ENCODE data around the gene NBPF20. TPM values are rescaled to one million over a fixed set of nuclear protein-coding genes. Genes with fewer than 3 reads are reported as not detected.
A peak's percentile ranks its signal among the peaks of the same experiment; 100 is the strongest.
"Not testable (repeated sequence)": the region's sequence is repeated elsewhere in the genome, so short reads cannot be mapped to it uniquely, and the experiment has no call there.

NBPF20 gene
- total RNA-seq, 1 experiment from 2014 or later: 5.2 TPM

GRCh38 chr1:145453873-145454823, 28.7 kb upstream of the NBPF20 start:
- CTCF ChIA-PET; ATAC-seq; H3K4me1 ChIP-seq (ENCODE audit: insufficient read depth, low read length); H3K4me2 ChIP-seq (ENCODE audit: low read length); POLR2A ChIA-PET (ENCODE audit: unreplicated experiment); BruUV-seq (replicated peaks); H4K20me1 ChIP-seq (ENCODE audit: low read length); H3K9ac ChIP-seq (ENCODE audit: low read length); H3K36me3 ChIP-seq (ENCODE audit: low read depth, low read length); H3K9me2 ChIP-seq (replicated peaks; ENCODE audit: low read length); intact Hi-C loops (cut with micrococcal nuclease); H3K27ac ChIP-seq (ENCODE audit: low read length); H3K27me3 ChIP-seq (ENCODE audit: low read length); H2AFZ ChIP-seq (ENCODE audit: low read length); H3F3A ChIP-seq (ENCODE audit: low read length, unreplicated experiment); DNase-seq; H3K79me2 ChIP-seq (ENCODE audit: low read length); H3K4me3 ChIP-seq (ENCODE audit: low read length); H3K9me3 ChIP-seq (ENCODE audit: low read length): not testable (repeated sequence)

GRCh38 chr1:145452506-145452905, 27.1 kb upstream of the NBPF20 start:
- not testable (repeated sequence) for ATAC-seq; H2AFZ ChIP-seq (ENCODE audit: low read length)

GRCh38 chr1:145451914-145452313, 26.5 kb upstream of the NBPF20 start:
- H4K20me1 ChIP-seq (ENCODE audit: low read length); H3K27me3 ChIP-seq (ENCODE audit: low read length); intact Hi-C loops (cut with micrococcal nuclease); H3F3A ChIP-seq (ENCODE audit: low read length, unreplicated experiment); H3K4me1 ChIP-seq (ENCODE audit: insufficient read depth, low read length); ATAC-seq; H3K27ac ChIP-seq (ENCODE audit: low read length); POLR2A ChIA-PET (ENCODE audit: unreplicated experiment); BruUV-seq (replicated peaks); H3K4me3 ChIP-seq (ENCODE audit: low read length); H3K4me2 ChIP-seq (ENCODE audit: low read length); H3K9ac ChIP-seq (ENCODE audit: low read length); H2AFZ ChIP-seq (ENCODE audit: low read length); H3K36me3 ChIP-seq (ENCODE audit: low read depth, low read length); H3K9me3 ChIP-seq (ENCODE audit: low read length); H3K79me2 ChIP-seq (ENCODE audit: low read length); H3K9me2 ChIP-seq (replicated peaks; ENCODE audit: low read length); CTCF ChIA-PET: not testable (repeated sequence)
- DNase-seq: peak; percentile 9

More at GRCh38 chr1:145452506-145452905, 27.1 kb upstream of the NBPF20 start:
- DNase-seq; intact Hi-C loops (cut with micrococcal nuclease); BruUV-seq (replicated peaks); H4K20me1 ChIP-seq (ENCODE audit: low read length); POLR2A ChIA-PET (ENCODE audit: unreplicated experiment); H3K79me2 ChIP-seq (ENCODE audit: low read length); H3K9ac ChIP-seq (ENCODE audit: low read length); H3K27me3 ChIP-seq (ENCODE audit: low read length); H3K4me3 ChIP-seq (ENCODE audit: low read length); H3K9me2 ChIP-seq (replicated peaks; ENCODE audit: low read length); H3K27ac ChIP-seq (ENCODE audit: low read length); H3K9me3 ChIP-seq (ENCODE audit: low read length); CTCF ChIA-PET; H3F3A ChIP-seq (ENCODE audit: low read length, unreplicated experiment); H3K36me3 ChIP-seq (ENCODE audit: low read depth, low read length); H3K4me1 ChIP-seq (ENCODE audit: insufficient read depth, low read length); H3K4me2 ChIP-seq (ENCODE audit: low read length): not testable (repeated sequence)

GRCh38 chr1:145445219-145445618, 19.8 kb upstream of the NBPF20 start:
- H3K4me3 ChIP-seq (ENCODE audit: low read length); BruUV-seq (replicated peaks); CTCF ChIA-PET; ATAC-seq; H3K36me3 ChIP-seq (ENCODE audit: low read depth, low read length); H3K9me3 ChIP-seq (ENCODE audit: low read length); H3K27me3 ChIP-seq (ENCODE audit: low read length); DNase-seq; intact Hi-C loops (cut with micrococcal nuclease); H3F3A ChIP-seq (ENCODE audit: low read length, unreplicated experiment); H3K9ac ChIP-seq (ENCODE audit: low read length); H3K4me1 ChIP-seq (ENCODE audit: insufficient read depth, low read length); H3K27ac ChIP-seq (ENCODE audit: low read length); H2AFZ ChIP-seq (ENCODE audit: low read length); H3K4me2 ChIP-seq (ENCODE audit: low read length); H3K79me2 ChIP-seq (ENCODE audit: low read length); H4K20me1 ChIP-seq (ENCODE audit: low read length); POLR2A ChIA-PET (ENCODE audit: unreplicated experiment); H3K9me2 ChIP-seq (replicated peaks; ENCODE audit: low read length): not testable (repeated sequence)

GRCh38 chr1:145442340-145442739, 16.9 kb upstream of the NBPF20 start:
- H3K4me2 ChIP-seq (ENCODE audit: low read length); POLR2A ChIA-PET (ENCODE audit: unreplicated experiment): not testable (repeated sequence)

GRCh38 chr1:145431363-145432256, 6.2 kb upstream of the NBPF20 start:
- H3K79me2 ChIP-seq (ENCODE audit: low read length); DNase-seq; H4K20me1 ChIP-seq (ENCODE audit: low read length); H3K9me2 ChIP-seq (replicated peaks; ENCODE audit: low read length); H3F3A ChIP-seq (ENCODE audit: low read length, unreplicated experiment); BruUV-seq (replicated peaks); ATAC-seq; H2AFZ ChIP-seq (ENCODE audit: low read length); H3K36me3 ChIP-seq (ENCODE audit: low read depth, low read length); H3K4me2 ChIP-seq (ENCODE audit: low read length); intact Hi-C loops (cut with micrococcal nuclease); H3K27ac ChIP-seq (ENCODE audit: low read length); POLR2A ChIA-PET (ENCODE audit: unreplicated experiment); CTCF ChIA-PET; H3K9ac ChIP-seq (ENCODE audit: low read length); H3K4me3 ChIP-seq (ENCODE audit: low read length); H3K4me1 ChIP-seq (ENCODE audit: insufficient read depth, low read length); H3K9me3 ChIP-seq (ENCODE audit: low read length): not testable (repeated sequence)
- peaks cover 10% of the 10 kb centered on the region; the same call in 1 of the 2 replicates for H3K27me3 ChIP-seq (ENCODE audit: low read length)

More at GRCh38 chr1:145442340-145442739, 16.9 kb upstream of the NBPF20 start:
- H3K9me3 ChIP-seq (ENCODE audit: low read length); ATAC-seq; H3K4me1 ChIP-seq (ENCODE audit: insufficient read depth, low read length); H3K27me3 ChIP-seq (ENCODE audit: low read length); H3K9ac ChIP-seq (ENCODE audit: low read length); intact Hi-C loops (cut with micrococcal nuclease); DNase-seq; H3K27ac ChIP-seq (ENCODE audit: low read length); H4K20me1 ChIP-seq (ENCODE audit: low read length); H3K4me3 ChIP-seq (ENCODE audit: low read length); H3F3A ChIP-seq (ENCODE audit: low read length, unreplicated experiment); H3K9me2 ChIP-seq (replicated peaks; ENCODE audit: low read length); BruUV-seq (replicated peaks); H3K36me3 ChIP-seq (ENCODE audit: low read depth, low read length); H3K79me2 ChIP-seq (ENCODE audit: low read length); CTCF ChIA-PET; H2AFZ ChIP-seq (ENCODE audit: low read length): not testable (repeated sequence)

Measured in PC-3 (cell line).